SU-DHL-6 (cell line): Measurements from ENCODE around the gene TRMT112.

ENCODE experiments used
- EZH2phosphoT487 ChIP-seq: fragments of 200-600 bp; sonication (generic), shearing (Covaris generic); conservative IDR thresholded peaks from 2 replicates; pipeline ENCODE4 v1.6.1; 2018; ENCODE audit warnings: mild to moderate bottlenecking, antibody characterized with exemption, low read length, moderate library complexity, mixed read lengths
- TF ChIP-seq, protein P1 (sequence below): fragments of 200-600 bp; sonication (generic); IDR thresholded peaks from one replicate; pipeline ENCODE4 v1.5.1; 2017; ENCODE audit warnings: antibody characterized with exemption, mild to moderate bottlenecking, low read length, moderate library complexity; ENCODE audit not compliant: insufficient read depth, poor library complexity, severe bottlenecking

- TF ChIP-seq, protein P1, sequence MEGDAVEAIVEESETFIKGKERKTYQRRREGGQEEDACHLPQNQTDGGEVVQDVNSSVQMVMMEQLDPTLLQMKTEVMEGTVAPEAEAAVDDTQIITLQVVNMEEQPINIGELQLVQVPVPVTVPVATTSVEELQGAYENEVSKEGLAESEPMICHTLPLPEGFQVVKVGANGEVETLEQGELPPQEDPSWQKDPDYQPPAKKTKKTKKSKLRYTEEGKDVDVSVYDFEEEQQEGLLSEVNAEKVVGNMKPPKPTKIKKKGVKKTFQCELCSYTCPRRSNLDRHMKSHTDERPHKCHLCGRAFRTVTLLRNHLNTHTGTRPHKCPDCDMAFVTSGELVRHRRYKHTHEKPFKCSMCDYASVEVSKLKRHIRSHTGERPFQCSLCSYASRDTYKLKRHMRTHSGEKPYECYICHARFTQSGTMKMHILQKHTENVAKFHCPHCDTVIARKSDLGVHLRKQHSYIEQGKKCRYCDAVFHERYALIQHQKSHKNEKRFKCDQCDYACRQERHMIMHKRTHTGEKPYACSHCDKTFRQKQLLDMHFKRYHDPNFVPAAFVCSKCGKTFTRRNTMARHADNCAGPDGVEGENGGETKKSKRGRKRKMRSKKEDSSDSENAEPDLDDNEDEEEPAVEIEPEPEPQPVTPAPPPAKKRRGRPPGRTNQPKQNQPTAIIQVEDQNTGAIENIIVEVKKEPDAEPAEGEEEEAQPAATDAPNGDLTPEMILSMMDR = no peak
- no peak for TF ChIP-seq EZH2phosphoT487
These were observed 14.0 kb downstream of the TRMT112 start for GRCh38 chr11:64303109-64304031.
